NCI-H2029 treated with DMSO at 0.1 percent for 48 hours (cell line): ENCODE results near the gene CALR.
"Not testable (repeated sequence)": the region's sequence is repeated elsewhere in the genome, so short reads cannot be mapped to it uniquely, and the experiment has no call there.

Experiments used
- DNase-seq: peaks from one replicate; lab custom pipeline; 2025; lab: John Stamatoyannopoulos, UW

Gene CALR

DNA sequence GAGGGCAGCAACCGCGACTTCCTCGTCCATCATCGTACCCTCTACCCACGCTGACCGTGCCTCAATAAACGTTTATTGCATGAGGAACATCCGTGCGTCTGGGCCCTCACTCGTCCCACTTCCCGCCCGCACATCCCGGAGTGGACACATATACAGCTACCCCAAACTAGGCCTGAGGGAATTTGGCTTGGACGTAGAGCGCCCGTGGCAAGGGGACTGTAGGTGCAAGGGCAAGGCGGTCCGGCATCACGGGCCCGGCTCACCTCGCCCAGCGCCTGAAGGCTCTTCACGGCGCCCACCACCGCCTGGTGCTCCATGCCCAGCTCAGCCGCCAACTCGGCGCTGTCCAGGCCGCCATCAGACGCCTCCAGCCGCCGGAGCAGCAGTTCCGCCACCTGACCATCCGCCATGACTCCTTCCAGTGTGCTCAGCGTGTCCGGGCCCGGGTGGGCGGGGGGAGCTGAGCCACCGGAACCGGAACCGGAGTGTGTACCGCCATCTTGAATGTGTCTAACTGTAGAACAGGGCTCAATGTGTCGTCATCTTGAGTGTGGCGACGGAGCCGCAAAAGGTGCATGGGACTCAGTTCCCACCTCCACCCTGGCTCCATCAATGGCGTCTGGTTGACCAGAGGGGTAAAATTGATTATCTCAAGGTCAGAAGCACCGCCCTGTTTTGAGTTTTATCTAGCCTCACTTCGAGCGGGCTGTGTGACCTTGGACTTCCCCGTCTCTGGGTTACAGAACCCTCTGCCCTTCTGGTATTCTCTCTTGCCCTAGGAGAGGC is 4.9 kb upstream of the CALR start, which contains the start of gene FARSA:
Gene FARSA (minus strand): TSS at position 425 of the 786 bp plus-strand sequence. CDS start 15 bp downstream, at position 410.
- DNase-seq, result peak; percentile 79

DNA sequence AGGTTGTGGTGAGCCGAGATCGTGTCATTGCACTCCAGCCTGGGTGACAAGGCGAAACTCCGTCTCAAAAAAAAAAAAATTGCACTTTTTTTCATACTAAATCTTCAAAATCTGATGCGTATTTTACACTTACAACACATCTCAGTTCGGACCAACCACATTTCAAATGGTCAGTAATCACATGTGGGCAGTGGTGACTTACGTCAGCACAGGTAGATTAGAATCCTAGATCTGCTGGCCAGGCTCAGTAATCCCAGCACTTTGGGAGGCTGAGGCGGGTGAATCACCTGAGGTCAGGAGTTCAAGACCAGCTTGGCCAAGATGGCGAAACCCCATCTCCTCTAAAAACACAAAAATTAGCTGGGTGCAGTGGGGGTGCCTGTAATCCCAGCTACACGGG is 3.3 kb upstream of the CALR start:
- no peak for DNase-seq

DNA sequence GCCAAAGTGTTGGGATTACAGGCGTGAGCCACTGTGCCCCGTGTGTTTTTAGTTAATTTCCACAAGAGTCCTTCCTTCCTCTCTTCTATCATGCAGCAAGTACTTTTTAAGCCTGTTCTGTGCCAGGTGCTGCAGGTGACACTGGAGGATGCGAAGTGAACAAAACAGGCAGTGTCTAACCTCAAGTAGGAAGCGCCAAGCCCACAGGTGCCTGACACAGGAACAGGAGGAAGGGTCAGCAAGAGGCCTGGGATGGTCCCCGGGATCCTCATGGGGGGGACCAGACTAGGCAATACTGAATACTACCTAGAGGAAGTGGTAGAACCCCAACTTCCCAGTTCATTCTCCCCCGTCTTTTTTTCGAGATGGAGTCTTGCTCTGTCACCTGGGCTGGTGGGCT is 1.8 kb upstream of the CALR start:
- DNase-seq, result peak; percentile 23

DNA sequence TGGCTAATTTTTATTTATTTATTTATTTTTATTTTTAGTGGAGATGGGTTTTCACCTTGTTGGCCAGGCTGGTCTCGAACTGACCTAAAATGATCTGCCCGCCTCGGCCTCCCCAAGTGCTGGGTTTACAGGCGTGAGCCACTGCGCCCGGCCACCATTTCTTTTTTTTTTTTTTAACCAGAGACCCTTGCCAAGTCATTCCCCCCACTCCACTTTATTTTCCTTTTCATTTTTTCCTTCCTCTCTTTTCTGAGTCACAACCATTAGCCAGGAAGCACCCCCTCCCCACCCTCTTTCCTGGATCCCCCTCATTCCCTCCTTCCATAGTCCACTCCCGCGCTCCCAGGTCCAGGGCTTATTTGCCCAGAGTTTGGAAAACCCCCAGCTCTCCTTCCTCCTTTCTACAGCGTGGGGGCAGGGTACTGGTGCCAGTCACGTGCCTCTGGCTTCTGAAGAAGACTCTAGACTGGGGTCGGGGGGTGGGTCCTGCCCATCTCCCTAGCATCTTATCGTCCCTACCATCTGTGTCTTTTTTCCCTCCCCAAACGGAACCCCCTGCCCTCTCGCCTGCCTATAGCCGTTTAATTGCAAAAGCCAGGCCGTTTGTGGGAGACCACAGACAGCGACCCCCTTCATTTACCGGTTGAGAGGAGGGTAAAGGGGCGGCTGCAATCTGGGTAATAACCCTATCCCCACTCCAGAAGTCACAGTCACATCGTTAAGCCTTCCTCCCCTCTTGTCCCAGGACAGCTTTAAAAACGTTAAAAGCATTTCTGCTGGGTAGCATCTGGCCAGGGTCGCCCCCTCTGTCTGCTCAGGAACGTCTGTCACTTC is 1.1 kb upstream of the CALR start:
- peak; percentile 49 for DNase-seq

DNA sequence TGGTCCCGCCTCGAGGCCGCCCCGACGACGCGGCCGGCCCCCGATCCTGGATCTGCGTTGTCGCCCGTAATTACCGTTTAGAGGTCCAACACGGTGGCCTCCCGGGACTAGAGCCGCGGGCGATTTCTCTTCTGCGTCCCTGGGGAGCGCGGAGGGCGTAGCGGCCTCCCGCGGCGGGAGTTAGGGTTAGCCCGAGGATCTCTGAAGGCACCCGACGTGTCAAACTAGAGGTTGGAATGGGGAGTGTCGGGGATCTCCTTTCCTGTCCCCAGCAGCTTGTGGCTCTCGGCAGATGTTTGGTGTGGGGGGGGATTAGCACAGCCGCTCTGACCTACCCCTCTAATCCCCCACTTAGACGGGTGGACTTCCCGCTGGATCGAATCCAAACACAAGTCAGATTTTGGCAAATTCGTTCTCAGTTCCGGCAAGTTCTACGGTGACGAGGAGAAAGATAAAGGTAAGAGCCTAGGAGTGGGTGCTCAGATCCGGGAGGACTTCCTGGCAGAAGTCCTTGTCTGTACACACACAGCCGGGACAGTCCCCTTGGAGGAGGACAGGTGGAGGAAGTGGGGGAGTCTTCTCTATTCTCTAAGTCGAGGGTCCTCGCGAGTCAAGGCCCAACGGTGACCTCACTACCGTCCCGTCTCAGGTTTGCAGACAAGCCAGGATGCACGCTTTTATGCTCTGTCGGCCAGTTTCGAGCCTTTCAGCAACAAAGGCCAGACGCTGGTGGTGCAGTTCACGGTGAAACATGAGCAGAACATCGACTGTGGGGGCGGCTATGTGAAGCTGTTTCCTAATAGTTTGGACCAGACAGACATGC is 581 bp downstream of the CALR start:
- DNase-seq, result no peak

DNA sequence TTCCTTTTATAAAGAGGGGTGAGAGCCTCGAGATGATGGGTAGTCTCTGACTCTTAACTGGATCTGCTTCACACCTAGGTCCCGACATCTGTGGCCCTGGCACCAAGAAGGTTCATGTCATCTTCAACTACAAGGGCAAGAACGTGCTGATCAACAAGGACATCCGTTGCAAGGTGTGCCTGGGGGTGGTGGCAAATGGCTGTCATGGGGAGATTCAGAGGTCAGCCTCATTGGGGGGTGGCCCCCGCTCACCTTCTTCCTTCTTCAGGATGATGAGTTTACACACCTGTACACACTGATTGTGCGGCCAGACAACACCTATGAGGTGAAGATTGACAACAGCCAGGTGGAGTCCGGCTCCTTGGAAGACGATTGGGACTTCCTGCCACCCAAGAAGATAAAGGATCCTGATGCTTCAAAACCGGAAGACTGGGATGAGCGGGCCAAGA is 1.6 kb downstream of the CALR start:
- no peak for DNase-seq

DNA sequence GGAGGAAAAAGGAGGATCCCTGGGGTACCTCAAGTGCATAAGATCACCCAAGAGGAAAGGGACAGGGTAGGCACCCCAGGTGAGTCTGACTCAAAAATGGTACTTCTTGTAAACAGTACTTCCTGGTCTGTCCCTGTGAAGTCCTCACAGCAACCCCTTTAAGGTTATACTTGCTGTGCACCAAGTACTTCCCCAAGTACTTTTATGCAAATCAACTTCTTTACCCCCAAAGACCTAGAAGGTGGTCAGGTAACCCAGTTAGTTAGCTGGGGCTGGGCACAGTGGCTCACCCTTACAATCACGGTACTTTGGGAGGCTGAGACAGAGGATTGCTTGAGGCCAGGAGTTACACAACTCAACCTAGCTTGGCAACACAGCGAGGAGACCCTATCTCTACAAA is 2.5 kb downstream of the CALR start:
- no peak for DNase-seq

DNA sequence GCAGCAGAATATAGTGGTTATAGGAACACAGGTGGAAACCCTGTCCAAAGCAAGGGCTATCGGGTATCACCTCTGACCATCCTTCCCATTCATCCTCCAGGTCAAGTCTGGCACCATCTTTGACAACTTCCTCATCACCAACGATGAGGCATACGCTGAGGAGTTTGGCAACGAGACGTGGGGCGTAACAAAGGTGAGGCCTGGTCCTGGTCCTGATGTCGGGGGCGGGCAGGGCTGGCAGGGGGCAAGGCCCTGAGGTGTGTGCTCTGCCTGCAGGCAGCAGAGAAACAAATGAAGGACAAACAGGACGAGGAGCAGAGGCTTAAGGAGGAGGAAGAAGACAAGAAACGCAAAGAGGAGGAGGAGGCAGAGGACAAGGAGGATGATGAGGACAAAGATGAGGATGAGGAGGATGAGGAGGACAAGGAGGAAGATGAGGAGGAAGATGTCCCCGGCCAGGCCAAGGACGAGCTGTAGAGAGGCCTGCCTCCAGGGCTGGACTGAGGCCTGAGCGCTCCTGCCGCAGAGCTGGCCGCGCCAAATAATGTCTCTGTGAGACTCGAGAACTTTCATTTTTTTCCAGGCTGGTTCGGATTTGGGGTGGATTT is 5.1 kb downstream of the CALR start:
- DNase-seq, result no peak

DNA sequence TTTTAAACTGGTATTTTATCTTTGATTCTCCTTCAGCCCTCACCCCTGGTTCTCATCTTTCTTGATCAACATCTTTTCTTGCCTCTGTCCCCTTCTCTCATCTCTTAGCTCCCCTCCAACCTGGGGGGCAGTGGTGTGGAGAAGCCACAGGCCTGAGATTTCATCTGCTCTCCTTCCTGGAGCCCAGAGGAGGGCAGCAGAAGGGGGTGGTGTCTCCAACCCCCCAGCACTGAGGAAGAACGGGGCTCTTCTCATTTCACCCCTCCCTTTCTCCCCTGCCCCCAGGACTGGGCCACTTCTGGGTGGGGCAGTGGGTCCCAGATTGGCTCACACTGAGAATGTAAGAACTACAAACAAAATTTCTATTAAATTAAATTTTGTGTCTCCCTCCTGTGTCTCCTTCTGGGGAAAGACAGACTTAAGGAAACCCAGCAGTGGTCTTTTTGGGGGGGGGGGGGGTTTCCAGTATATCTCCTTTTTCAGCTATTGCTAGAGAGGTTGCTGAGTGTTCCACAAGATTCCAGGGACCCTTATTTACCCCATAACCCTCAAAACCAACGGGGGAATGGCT is 5.8 kb downstream of the CALR start:
- DNase-seq, result no peak

DNA sequence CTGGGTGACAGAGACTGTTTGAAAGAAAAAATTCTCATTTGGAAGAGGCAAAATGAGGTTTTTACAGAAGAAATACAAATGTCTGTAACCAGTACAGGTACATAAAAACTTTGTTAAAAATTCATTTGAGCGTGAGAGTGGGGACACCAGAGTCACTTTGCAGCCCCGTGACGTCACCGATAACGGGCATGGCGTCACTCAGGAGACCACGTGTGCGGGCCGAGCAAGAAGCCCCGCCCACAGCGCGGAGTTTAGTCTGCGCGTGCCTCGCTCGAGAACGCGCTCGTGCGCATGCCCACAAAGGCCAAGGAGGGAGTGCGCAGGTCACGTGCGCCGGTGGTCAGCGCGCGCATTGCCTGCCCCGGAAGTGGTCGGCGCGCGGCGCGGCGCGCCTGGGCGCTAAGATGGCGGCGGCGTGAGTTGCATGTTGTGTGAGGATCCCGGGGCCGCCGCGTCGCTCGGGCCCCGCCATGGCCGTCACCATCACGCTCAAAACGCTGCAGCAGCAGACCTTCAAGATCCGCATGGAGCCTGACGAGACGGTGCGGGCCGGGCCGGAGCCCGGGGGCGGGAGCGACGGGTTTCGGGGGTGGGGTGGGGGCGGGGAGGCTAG is 7.2 kb downstream of the CALR start, which contains the start of gene RAD23A:
Gene RAD23A (plus strand): TSS at position 384 of the 613 bp plus-strand sequence. CDS start 87 bp downstream, at position 471.
- DNase-seq, result peak; percentile 81

DNA sequence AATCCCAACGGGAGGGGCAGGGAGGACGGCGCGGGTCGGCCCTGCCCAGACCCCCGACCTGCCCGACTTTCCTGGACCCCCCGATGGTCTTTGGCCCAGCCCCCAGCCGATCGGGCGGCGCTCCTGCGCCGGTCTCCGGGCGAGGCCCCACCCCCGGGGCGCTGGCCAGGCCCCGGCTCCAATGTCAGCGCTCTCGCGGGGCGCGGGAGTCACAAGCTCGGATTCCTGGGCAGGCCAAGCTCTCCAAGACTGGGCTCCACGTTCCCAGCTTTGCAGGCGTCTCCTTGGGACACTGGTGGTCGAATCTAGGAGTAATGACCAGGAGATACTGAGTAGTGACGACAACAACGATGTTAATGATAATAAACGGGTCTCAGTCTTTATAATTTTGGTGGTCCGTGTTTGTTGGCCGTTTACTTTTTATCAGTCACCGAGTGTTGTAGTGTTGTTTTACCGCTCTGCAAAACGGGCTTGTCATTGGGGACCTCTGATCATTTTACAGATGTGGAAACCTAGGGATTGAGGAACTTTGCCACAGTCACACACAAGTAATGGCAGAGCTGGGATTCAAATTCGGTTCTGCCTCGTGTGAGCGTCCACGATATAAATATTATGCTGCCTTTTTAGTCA is 7.8 kb downstream of the CALR start:
- peak; percentile 39 for DNase-seq

DNA sequence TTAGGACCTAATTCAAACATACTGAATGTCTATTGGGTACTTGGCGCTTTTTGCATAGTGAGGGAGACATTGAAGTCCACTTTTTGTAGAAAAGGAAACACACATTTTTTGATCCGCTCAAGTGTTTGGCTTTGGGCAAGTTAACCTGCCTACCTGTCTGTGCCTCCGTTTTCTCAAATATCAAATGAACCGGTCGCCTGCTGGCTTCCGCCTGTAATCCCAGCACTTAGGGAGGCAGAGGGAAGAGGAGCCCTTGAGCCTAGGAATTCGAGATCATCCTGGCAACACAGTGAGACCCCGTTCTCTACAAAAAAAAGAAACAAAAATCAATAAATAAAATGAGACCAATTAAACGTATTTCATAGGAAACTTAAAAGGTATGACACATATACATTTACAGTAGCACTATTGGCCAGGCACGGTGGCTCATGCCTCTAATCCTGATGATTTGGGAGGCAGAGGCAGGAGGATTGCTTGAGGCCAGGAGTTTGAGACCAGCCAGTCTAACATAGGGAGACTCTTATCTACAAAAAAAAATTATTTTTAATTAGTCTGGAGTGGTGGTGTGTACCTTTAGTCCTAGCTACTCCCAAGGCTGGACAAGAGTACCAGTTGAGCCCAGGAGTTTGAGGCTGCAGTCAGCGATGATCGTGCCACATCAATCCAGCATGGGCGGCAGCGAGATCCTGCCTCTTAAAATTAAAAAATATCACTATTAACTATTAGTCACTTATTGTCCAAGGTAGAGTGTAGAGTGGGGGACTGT is 8.5 kb downstream of the CALR start:
- DNase-seq, result no peak

DNA sequence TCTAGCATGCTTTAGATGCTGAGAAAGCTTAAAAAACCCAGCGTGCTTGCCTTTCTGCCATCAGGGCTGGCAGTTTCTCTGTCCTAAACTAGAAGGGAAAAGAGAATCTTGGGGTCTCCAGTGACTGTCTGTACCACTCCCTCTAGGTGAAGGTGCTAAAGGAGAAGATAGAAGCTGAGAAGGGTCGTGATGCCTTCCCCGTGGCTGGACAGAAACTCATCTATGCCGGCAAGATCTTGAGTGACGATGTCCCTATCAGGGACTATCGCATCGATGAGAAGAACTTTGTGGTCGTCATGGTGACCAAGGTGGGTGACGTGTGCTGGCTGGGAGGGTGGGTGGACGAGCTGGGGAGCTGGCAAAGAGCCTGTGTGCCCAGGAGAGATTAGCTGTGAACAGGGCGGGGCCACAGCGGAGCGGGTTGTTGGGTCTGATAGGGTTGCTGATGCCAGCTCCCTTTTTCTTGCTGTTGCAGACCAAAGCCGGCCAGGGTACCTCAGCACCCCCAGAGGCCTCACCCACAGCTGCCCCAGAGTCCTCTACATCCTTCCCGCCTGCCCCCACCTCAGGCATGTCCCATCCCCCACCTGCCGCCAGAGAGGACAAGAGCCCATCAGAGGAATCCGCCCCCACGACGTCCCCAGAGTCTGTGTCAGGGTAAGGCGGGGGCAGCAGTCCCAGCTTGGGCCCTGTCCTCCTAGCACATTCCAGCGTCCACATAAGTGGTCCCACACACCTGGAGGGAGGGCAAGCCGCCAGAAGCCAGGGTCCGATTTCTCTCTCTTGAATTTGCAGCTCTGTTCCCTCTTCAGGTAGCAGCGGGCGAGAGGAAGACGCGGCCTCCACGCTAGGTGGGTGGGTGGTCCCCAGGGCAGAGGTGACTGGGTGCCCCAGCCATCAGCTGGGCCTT is 9.5 kb downstream of the CALR start:
- no peak for DNase-seq

DNA sequence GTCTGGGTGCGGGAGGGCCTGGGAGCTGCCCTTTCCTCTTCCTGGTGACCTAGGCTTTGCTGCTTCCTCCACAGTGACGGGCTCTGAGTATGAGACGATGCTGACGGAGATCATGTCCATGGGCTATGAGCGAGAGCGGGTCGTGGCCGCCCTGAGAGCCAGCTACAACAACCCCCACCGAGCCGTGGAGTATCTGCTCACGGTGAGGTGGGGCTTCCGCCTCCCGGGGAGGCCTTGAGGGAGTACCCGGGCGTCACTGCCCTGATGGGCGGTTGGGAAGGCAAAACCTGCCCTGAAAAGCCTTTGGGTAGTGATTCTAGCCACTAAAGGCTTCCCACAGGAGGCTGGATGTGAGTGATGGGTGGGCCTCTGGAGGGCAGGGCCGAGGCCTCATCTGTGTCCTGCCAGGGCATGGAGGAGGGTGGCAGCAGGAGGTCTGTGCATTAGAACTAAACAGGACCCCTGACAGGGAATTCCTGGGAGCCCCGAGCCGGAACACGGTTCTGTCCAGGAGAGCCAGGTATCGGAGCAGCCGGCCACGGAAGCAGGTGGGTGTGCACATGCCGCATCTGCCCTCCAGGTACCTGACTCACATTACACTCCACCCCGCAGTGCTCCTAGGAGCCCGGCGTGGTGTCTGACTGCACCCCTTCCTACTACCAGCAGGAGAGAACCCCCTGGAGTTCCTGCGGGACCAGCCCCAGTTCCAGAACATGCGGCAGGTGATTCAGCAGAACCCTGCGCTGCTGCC is 10.4 kb downstream of the CALR start:
- no peak for DNase-seq

DNA sequence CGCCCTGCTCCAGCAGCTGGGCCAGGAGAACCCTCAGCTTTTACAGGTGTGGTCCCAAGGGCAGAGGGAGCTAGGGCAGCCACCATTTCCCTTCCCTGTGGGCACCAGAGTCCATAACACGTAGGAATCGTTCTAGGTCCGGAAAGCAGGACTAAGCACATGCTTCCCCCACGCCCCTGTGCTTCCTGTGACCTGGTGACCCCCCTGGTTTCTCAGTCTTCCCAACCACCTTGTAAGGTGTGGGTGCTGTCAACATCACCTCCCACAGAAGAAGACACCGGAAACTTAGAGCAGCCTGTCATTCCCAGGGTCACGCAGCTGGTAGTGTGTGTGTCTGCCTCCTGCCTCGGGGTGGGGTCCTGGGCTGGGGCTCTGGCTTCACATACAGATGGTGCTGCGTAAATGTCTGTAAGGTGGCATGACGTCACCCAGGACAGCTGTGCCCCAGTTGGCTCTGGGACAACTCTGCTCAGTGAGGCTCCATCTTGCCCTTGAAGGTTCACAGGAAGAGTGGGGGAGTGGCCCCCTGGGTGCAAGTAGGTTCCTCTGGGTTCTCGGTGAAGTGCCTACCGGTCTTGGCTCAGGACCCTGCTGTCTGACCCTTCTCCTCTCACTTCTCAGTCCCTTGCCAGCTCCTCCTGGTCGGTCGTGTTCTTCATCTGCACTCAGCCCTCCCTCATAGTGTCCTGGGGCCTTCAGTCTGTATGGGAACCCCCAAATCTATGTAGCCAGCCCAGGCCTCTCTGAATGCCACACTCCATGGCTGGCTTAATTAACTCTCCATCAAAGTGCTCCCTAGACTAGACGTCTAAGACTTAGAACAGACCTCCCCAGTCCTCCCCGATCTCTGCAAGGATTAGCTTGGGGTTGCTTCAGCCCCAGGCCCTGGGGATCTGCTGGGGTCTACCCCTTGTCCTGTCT is 11.2 kb downstream of the CALR start:
- no peak for DNase-seq

DNA sequence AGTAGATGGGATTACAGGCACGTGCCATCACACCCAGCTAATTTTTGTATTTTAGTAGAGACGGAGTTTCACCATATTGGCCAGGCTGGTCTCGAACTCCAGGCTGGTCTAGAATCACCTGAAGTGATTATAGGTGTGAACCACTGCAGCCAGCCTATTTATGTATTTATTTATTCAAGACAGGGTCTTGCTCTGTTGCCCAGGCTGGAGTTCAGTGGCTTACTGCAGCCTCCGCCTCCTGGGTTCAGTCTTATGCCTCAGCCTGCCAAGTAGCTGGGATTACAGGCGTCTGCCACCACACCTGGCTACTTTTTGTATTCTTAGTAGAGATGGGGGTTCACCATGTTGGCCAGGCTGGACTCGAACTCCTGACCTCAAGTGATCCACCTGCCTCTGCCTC is 13.6 kb downstream of the CALR start:
- DNase-seq, result not testable (repeated sequence)
